Measurements from ENCODE around the gene PROCA1.

PROCA1 gene

DNA sequence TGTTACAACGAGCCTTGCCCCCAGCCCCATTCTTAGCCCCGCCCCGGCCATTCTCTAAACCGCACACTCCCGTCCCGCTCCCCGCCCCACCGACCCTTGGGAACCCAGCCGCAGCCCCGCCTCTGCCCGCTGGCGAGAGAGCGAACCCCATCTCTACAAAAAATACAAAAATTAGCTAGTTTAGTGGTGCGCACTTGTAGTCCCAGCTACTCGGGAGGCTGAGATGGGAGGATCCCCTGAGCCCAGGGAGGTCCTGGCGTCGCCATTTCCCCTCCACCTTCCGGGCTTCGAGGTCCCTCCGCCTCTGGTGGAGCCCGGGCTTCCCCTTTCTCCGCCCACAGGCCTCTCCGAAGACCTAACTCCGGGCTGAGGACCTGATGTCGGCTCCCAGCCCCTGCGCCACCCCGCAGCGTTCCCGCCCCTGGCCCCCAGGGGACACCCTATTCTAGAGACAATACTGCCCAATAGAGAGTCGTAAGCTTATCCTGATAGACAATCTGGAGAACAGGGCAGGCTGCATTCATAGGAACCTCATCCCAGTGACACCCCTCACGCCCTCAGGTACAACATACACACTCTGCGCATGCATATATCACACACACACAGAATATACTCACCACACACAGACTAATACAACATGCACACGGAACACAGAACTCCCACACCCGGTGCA lies 480 bp upstream of the PROCA1 start:
- Mint-ChIP-seq H3K27ac (peak overlapping the region; percentile 89), H3K36me3 (ENCODE audit: low read depth) (peaks cover 3% of the 10 kb centered on the region), H3K4me3 (peak overlapping the region; percentile 83), H3K9me3 (no peaks in the 10 kb centered on the region), H3K27me3 (peaks cover 16% of the 10 kb centered on the region), H3K4me1 (peaks cover 20% of the 10 kb centered on the region)
- DNase-seq, result peak; percentile 79
- peak; percentile 60 for ATAC-seq

DNA sequence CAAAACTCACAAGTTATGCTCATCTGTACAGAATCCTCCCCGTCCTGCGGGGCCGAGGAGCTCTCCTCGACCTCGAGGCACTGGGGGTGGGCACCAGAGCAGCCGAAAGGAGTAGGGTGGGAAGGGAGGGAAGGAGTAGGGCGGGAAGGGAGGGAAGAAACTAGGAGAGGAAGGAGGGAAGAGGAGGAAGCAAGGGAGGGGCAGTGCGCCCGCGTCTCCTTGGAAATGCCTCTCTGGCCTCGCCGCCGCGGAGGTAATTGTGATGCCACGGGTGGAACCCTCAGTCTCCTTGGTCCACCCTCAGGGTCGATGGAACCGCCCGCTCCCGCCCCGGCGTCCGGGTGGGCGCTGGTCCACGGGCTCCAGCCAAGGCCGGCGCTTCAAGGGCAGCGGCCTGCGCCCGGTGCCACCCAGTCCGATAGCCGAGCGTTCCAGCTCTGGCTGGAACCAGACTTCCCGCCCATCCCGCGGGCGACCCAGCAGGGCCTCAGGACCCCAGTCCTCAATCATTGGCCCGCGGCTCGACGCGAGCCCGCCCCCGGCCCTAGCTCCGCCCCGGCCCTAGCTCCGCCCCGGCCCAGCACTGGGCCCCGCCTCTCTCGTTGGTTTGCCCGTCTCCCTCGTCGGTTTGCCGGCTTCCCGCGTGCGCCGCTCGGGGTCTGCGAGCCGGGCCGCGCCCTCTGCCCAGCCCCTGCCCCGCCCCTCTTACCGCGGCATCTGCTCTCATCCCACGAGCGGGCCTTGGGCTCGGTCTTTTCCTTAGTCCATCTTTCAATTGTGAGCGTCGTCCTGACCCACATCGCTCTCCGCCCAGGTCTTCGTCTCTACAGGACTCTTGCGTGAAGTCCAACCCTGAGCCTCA lies 596 bp downstream of the PROCA1 start:
- H3K4me3 Mint-ChIP-seq, result peak overlapping the region; percentile 83
- peak overlapping the region; percentile 89 for H3K27ac Mint-ChIP-seq
- H3K9me3 Mint-ChIP-seq, result no peaks in the 10 kb centered on the region
- peaks cover 17% of the 10 kb centered on the region for H3K4me1 Mint-ChIP-seq
- peaks cover 13% of the 10 kb centered on the region for H3K27me3 Mint-ChIP-seq
- H3K36me3 Mint-ChIP-seq (ENCODE audit: low read depth), result peaks cover 3% of the 10 kb centered on the region
- DNase-seq (peak; percentile 95), ATAC-seq (peak; percentile 87)

DNA sequence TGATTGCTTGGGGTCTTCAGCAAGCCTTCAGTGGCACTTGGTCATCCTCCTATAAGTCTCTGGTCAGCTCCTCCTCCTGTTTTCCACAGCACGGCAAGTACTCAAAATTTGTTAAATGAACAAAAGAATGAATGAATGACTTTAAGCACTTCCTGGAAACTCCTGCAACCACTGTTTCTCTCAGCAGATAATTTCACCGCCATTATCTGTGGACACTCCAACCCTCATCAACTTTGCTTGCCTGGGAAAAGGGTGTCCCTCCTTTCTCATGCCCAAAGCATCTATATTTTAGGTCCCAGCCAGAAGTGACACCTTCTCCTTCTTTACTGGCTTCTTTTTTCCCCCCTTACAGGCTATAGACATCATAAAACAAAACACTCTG lies 4.4 kb downstream of the PROCA1 start:
- H3K9me3 Mint-ChIP-seq, result no peaks in the 10 kb centered on the region
- peak overlapping the region; percentile 7 for H3K27ac Mint-ChIP-seq
- H3K36me3 Mint-ChIP-seq (ENCODE audit: low read depth), result peaks cover 12% of the 10 kb centered on the region
- ATAC-seq (no peak), DNase-seq (no peak)
- no peak overlapping the region for H3K4me3 Mint-ChIP-seq
- no peaks in the 10 kb centered on the region for H3K27me3 Mint-ChIP-seq
- H3K4me1 Mint-ChIP-seq, result peaks cover 14% of the 10 kb centered on the region

DNA sequence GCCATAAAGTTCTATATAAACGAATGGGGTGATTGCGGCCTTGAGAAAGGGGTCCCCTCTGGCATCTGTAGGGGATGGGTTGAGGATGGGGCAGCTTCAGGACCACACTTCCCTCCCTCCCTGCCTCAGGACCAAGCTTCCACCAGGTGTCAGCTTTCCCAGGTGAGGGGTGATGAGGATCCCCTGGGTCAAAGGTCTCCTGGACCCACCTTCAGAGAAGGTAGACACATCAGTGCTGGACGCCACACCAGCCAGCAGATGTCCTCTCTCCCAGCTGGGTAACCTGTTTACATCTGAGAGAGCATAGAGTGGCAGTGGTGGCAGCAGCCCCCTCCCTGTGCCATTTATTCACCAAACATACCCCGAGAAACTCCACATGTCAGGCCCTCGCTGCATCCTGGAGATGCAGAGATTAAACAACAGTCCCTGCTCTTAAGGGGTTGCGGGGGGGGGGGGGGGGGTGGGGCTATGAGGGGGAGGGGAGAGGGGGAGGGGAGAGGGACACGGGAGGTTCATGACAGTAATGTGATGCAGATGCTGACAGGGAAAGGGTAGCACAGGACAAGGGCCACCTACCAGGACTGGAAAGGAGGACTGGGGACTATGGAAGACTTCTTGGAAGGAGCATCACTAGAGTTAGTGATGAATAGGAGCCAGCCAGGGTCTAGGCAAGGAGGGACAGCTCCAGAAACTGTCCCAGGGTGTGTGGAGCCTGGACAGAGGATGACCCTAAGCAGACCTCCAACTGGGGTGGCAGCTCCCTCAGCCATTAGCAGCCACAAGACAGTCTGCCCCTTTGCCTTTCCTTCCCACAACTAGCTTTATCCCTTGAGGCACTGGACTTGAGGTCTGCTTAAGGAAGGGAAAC lies 5.0 kb downstream of the PROCA1 start:
- Mint-ChIP-seq H3K36me3 (ENCODE audit: low read depth) (peaks cover 15% of the 10 kb centered on the region), H3K9me3 (no peaks in the 10 kb centered on the region), H3K4me3 (no peak overlapping the region), H3K27me3 (no peaks in the 10 kb centered on the region), H3K4me1 (peaks cover 8% of the 10 kb centered on the region), H3K27ac (no peak overlapping the region)
- ATAC-seq (no peak), DNase-seq (no peak)

DNA sequence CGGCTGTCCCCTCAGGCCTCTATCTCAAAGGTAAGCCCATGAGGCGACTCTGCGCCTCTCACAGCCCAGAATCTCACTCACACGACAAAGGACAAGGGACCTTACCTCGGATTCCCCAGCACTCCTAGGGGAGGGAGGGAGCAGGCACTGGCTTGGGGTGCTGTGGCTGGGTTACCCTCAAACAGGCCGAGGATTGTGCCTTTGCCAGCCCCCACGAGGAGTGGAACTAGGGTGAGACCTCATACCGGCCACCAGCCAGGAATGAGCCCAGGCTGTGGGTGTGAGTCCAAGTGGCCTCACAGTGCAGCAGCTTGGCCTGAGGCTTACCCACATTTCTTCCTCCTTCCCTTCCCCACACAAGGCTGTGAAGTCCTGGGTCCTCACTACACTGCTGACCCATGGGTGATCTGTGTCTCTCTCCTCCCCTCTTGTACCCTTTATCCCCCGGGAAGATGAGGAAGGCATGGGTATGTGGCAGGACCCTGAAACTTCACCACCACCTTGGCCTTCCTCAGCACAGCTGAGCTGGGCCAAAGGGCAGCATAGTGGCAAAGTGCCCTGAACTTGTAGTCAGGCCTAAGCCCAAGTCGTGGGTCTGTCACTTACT lies 5.9 kb downstream of the PROCA1 start:
- Mint-ChIP-seq H3K9me3 (no peaks in the 10 kb centered on the region), H3K4me1 (peaks cover 3% of the 10 kb centered on the region), H3K4me3 (no peak overlapping the region), H3K27me3 (no peaks in the 10 kb centered on the region), H3K36me3 (ENCODE audit: low read depth) (peaks cover 22% of the 10 kb centered on the region), H3K27ac (no peak overlapping the region)
- DNase-seq (no peak), ATAC-seq (no peak)

DNA sequence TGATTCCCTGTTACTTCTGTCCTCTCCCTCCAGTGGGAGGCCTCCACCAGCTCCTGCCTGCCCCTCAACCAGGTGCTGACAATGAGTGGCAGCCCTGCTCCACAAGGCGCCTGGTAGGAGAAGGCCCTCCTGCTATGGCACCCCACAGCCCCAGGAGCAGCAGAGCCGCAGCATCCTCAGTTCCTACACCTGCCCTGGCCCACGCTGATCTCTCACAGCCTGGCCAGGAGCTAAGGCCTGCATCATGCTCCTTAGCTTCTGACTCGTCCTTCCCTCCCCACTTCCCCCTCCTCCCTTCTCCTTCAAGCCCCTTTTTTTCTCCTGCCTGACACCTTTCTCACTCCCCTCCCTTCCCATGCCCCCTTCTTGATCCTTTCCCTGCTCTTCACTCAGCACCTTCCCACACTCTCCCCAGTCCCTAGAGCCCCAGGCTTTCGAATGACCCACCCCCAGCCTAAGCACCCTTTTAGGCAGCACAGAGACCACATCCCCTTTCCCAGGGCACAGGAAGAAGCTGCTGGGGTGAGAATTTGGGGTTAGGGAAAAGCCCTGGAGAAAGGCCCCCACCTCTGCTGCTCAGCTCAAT lies 6.5 kb downstream of the PROCA1 start:
- Mint-ChIP-seq H3K4me1 (no peaks in the 10 kb centered on the region), H3K27ac (no peak overlapping the region), H3K9me3 (no peaks in the 10 kb centered on the region), H3K4me3 (no peak overlapping the region), H3K36me3 (ENCODE audit: low read depth) (peaks cover 26% of the 10 kb centered on the region), H3K27me3 (no peaks in the 10 kb centered on the region)
- DNase-seq (no peak), ATAC-seq (no peak)

DNA sequence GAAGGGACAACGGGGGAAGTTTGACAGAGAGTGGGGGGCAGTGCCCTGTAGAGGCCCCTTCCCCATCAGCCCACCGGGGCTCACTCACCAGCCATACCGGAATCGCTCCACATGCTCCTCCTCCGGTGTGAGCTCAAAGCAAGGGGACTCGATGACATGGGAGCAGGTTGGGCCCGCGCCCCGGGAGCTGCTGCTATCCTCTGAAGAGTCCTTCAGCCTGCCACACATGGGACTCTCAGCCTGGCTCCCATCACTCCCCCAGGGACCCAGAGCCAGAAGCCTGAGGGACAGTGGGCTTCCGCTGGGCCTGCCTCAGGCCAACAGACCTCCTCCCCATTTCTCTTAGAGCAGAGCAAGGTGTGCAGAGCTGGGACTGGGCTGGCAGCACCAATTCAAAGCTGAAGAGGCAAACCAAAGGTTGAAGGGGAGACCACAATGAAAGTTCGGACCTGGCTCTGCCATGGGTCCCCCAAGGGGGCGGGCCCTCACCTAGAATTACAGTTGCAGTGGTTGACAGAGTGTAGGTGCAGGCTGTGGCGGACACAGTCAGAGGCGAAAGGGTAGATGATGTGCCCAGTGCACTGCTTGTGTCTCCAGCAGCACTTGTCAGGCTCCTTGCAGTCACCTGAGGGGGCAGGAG lies 7.3 kb downstream of the PROCA1 start:
- Mint-ChIP-seq H3K4me1 (no peaks in the 10 kb centered on the region), H3K27ac (no peak overlapping the region), H3K4me3 (no peak overlapping the region), H3K36me3 (ENCODE audit: low read depth) (peaks cover 31% of the 10 kb centered on the region), H3K9me3 (no peaks in the 10 kb centered on the region), H3K27me3 (no peaks in the 10 kb centered on the region)
- DNase-seq, result no peak
- no peak for ATAC-seq

DNA sequence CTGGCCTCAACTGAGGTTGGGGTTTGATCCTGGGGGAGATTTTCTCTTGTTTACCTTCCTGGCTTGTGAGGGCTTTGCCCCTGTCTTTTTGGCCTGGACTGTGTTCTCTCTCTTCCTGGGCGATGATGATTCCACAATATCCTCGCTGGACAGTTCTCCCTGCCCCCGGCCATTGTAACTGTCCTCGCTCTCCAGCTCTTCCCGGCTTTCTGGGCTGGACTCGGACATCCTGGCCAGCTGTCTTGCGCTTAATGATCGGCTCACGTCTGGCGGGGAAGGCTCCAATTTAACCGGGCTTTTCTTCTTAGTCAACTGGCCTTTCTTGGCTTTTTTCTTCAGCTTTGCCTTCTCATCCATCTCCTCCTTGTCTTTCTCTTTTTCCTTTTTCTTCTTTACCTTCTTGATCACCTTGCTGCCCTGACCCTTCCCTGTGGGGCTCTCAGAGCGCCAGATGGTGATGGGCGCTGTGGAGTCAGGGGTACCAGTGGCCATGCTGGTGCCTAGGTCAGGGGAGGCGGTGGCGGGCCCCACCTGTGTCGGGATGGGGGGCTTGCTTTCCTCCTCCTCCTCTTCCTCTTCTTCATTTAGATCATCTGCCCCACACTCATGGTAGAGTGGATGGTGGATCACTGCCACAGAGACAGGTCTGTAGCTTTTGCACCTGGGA lies 8.0 kb downstream of the PROCA1 start:
- peaks cover 1% of the 10 kb centered on the region for H3K4me1 Mint-ChIP-seq
- no peaks in the 10 kb centered on the region for H3K27me3 Mint-ChIP-seq
- no peak overlapping the region for H3K4me3 Mint-ChIP-seq
- H3K27ac Mint-ChIP-seq, result no peak overlapping the region
- H3K36me3 Mint-ChIP-seq (ENCODE audit: low read depth), result peaks cover 36% of the 10 kb centered on the region
- DNase-seq (no peak), ATAC-seq (no peak)
- no peaks in the 10 kb centered on the region for H3K9me3 Mint-ChIP-seq

DNA sequence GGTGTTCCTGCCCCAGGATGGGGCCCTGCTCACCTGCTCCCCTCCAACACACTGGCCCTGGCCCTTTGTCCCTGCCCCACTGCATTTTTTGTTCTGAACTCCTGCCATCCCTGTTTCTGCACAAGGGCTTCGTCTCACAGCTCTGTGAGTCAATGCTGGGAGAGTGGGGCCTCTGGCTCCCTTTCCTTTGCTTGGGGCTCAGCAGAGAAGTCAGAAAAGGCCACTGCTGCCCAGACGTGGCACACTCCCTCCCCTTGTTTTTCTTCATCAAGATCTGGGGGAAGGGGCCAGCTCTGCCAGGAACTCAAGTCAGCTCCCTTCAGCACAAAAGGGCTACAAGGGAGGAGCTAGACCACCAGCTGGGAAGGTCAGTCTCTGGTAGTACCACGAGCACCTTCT lies 8.9 kb downstream of the PROCA1 start:
- Mint-ChIP-seq H3K36me3 (ENCODE audit: low read depth) (peaks cover 39% of the 10 kb centered on the region), H3K27ac (no peak overlapping the region), H3K4me1 (peaks cover 7% of the 10 kb centered on the region), H3K9me3 (no peaks in the 10 kb centered on the region), H3K4me3 (no peak overlapping the region), H3K27me3 (no peaks in the 10 kb centered on the region)
- ATAC-seq, result no peak
- no peak for DNase-seq

DNA sequence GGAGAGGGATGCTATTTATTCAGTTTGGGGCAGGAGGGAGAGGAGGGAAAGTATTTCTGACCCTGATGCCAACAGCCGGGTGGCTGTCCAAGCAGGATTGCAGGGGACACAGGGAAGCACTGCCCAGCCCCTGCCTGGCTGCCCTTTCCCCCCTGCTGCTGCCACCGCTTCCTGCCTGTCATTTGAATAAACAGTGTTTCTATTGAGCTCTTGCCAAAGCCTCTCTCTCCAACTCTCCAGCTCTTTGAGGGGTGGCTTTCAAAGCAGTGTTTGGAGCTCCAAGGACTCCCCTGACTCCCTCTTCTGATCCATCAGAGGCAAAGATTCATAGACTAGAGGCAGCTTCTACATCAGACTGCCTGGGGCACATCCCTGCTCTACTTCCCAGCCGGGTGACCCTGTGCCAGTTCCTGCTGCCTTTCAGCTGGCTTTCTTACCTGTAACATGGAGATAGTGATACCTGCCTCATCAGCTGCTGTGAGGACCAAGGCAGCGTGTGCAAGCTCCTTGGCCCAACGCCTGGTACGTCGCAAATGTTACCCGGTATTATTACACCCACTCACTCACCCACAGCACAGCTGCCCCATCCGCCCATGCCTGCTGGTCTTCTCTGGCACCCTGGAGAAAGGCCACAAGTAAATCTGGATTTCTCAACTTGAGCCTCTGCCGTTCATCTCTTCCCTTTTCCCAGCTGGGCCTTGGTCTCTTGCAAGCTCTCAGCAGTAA lies 9.5 kb downstream of the PROCA1 start:
- Mint-ChIP-seq H3K27me3 (no peaks in the 10 kb centered on the region), H3K4me1 (peaks cover 7% of the 10 kb centered on the region), H3K27ac (peak overlapping the region; percentile 39), H3K36me3 (ENCODE audit: low read depth) (peaks cover 44% of the 10 kb centered on the region), H3K9me3 (no peaks in the 10 kb centered on the region), H3K4me3 (no peak overlapping the region)
- ATAC-seq (no peak), DNase-seq (no peak)

DNA sequence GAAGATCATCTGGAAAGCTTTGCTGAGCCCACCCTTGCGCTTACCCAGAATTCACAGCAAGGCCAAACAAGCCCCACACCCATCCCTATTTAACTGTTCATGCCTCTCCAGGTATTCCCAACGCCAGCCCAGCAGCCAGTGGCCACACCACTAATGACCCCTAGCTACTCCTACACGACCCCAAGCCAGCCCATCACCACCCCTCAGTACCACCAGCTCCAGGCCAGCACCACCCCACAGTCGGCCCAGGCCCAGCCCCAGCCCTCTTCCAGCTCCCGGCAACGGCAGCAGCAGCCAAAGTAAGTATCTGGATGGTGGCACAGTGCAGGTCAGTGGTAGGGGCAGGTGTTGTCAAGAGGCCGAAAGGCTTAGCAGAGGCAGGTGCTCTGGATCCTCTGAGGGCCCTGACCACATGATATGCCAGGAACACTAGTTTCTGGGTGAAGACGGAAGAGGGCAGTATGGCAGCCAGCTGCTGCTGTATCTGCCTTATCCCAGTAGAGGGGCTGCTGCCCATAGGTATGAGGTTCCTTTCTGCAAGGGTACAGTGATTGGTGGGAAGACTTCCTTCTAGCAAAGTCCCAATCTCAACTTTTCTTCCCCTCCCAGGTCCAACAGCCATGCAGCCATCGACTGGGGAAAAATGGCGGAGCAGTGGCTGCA lies 10.7 kb downstream of the PROCA1 start:
- H3K4me3 Mint-ChIP-seq, result no peak overlapping the region
- H3K27ac Mint-ChIP-seq, result no peak overlapping the region
- ATAC-seq, result no peak

DNA sequence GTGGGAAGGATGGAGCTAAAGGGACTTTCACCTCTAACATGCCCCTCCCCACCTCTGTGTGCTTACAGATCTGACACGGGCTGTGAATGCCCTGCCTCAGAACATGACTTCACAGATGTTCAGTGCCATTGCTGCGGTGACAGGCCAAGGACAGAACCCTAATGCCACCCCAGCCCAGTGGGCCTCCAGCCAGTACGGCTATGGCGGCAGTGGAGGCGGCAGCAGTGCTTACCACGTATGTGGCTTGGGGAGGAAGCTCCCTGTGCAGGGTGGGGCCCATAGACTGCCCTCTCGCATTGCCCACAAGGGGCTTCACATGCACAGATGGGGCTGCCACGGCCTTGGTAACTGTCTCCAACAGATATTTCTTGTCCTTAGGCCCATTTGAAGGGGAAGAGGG lies 11.4 kb downstream of the PROCA1 start:
- Mint-ChIP-seq H3K9me3 (no peaks in the 10 kb centered on the region), H3K27me3 (no peaks in the 10 kb centered on the region), H3K4me3 (no peak overlapping the region), H3K4me1 (peaks cover 7% of the 10 kb centered on the region), H3K27ac (no peak overlapping the region), H3K36me3 (ENCODE audit: low read depth) (peaks cover 59% of the 10 kb centered on the region)
- ATAC-seq (no peak), DNase-seq (no peak)

More for the DNA sequence above, 10.7 kb downstream of the PROCA1 start:
- Mint-ChIP-seq H3K36me3 (ENCODE audit: low read depth) (peaks cover 54% of the 10 kb centered on the region), H3K9me3 (no peaks in the 10 kb centered on the region), H3K27me3 (no peaks in the 10 kb centered on the region), H3K4me1 (peaks cover 7% of the 10 kb centered on the region)
- no peak for DNase-seq

All from activated naive CD8-positive, alpha-beta T cell treated with anti-CD3 and anti-CD28 coated beads, Interleukin-2, amount 50 U/mL, for 24 hours (primary cell).